Glutamatergic neuron (in vitro differentiated cells): ENCODE data around the gene KLHDC3. TPM values are rescaled to one million over a fixed set of nuclear protein-coding genes. Genes with fewer than 3 reads are reported as not detected.

Experiments used
- DNase-seq: peaks from one replicate; pipeline ENCODE4 v3.0.0; 2022
- H3K27ac Mint-ChIP-seq: one replicate; pipeline ENCODE4 v1.8.0; 2020; ENCODE audit warnings: mild to moderate bottlenecking, mixed read lengths, inconsistent platforms; ENCODE audit not compliant: unreplicated experiment
- H3K27me3 Mint-ChIP-seq: one replicate; pipeline ENCODE4 v1.8.0; 2020; ENCODE audit warnings: mild to moderate bottlenecking, moderate library complexity, mixed read lengths, inconsistent platforms; ENCODE audit not compliant: unreplicated experiment
- H3K36me3 Mint-ChIP-seq: one replicate; pipeline ENCODE4 v1.8.0; 2020; ENCODE audit warnings: mild to moderate bottlenecking, mixed read lengths, inconsistent platforms; ENCODE audit not compliant: unreplicated experiment
- H3K4me1 Mint-ChIP-seq: one replicate; pipeline ENCODE4 v1.8.0; 2020; ENCODE audit warnings: mild to moderate bottlenecking, low read depth, mixed read lengths, inconsistent platforms; ENCODE audit not compliant: unreplicated experiment
- H3K4me3 Mint-ChIP-seq: one replicate; pipeline ENCODE4 v1.8.0; 2020; ENCODE audit warnings: mild to moderate bottlenecking, mixed read lengths, inconsistent platforms; ENCODE audit not compliant: unreplicated experiment
- H3K9me3 Mint-ChIP-seq: one replicate; pipeline ENCODE4 v1.8.0; 2020; ENCODE audit warnings: mild to moderate bottlenecking, moderate library complexity, mixed read lengths, inconsistent platforms; ENCODE audit not compliant: unreplicated experiment
- total RNA-seq: library from RNA; stranded (reverse); fragmentation: NEBNext Ultra II Directional; extraction: Animal tissue kit (Norgen Biotek cat#: 25700); gene quantifications from one replicate; pipeline ENCODE4 v1.2.1, GENCODE V29; 2021; ENCODE audit not compliant: unreplicated experiment
- TF ChIP-seq, protein P1 (sequence below): fragments of 200-600 bp; sonication (generic); IDR thresholded peaks from one replicate; pipeline ENCODE4 v1.5.0; 2021; ENCODE audit not compliant: partially characterized antibody, unreplicated experiment

Gene KLHDC3
- total RNA-seq, 1 donor from 2014 or later, result 119 TPM

GRCh38 chr6:42981836-42982235, 32.2 kb upstream of the KLHDC3 start:
- Mint-ChIP-seq H3K27me3 (peaks cover 8% of the 10 kb centered on the region), H3K4me3 (no peak overlapping the region), H3K27ac (no peak overlapping the region), H3K36me3 (no peaks in the 10 kb centered on the region), H3K9me3 (peaks cover 13% of the 10 kb centered on the region), H3K4me1 (peaks cover 17% of the 10 kb centered on the region)
- no peak for DNase-seq
- TF ChIP-seq, protein P1, sequence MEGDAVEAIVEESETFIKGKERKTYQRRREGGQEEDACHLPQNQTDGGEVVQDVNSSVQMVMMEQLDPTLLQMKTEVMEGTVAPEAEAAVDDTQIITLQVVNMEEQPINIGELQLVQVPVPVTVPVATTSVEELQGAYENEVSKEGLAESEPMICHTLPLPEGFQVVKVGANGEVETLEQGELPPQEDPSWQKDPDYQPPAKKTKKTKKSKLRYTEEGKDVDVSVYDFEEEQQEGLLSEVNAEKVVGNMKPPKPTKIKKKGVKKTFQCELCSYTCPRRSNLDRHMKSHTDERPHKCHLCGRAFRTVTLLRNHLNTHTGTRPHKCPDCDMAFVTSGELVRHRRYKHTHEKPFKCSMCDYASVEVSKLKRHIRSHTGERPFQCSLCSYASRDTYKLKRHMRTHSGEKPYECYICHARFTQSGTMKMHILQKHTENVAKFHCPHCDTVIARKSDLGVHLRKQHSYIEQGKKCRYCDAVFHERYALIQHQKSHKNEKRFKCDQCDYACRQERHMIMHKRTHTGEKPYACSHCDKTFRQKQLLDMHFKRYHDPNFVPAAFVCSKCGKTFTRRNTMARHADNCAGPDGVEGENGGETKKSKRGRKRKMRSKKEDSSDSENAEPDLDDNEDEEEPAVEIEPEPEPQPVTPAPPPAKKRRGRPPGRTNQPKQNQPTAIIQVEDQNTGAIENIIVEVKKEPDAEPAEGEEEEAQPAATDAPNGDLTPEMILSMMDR, result no peak

GRCh38 chr6:42984001-42984923, 29.8 kb upstream of the KLHDC3 start, which contains the start of gene PPP2R5D:
Gene PPP2R5D, plus strand, starts transcription at chr6:42984570. Its CDS starts 108 bp downstream, at chr6:42984678.
- Mint-ChIP-seq H3K4me1 (peaks cover 17% of the 10 kb centered on the region), H3K9me3 (peaks cover 15% of the 10 kb centered on the region), H3K4me3 (peak within 1 kb of the TSS; percentile 85), H3K27ac (peak within 1 kb of the TSS; percentile 94), H3K36me3 (no peaks in the 10 kb centered on the region), H3K27me3 (peaks cover 8% of the 10 kb centered on the region)
- TF ChIP-seq, protein P1, result peak; percentile 8
- DNase-seq, result peak; percentile 94

- H3K27ac Mint-ChIP-seq, result peak overlapping the region; percentile 8
- peak overlapping the region; percentile 85 for H3K4me3 Mint-ChIP-seq
- H3K4me1 Mint-ChIP-seq, result peaks cover 13% of the 10 kb centered on the region
- no peaks in the 10 kb centered on the region for H3K36me3 Mint-ChIP-seq
- TF ChIP-seq, protein P1, result no peak
- peaks cover 11% of the 10 kb centered on the region for H3K9me3 Mint-ChIP-seq
- DNase-seq, result peak; percentile 28
- peaks cover 6% of the 10 kb centered on the region for H3K27me3 Mint-ChIP-seq
Observed at GRCh38 chr6:42984924-42985475, 29.0 kb upstream of the KLHDC3 start.

- H3K9me3 Mint-ChIP-seq, result peaks cover 11% of the 10 kb centered on the region
- no peak overlapping the region for H3K4me3 Mint-ChIP-seq
- H3K4me1 Mint-ChIP-seq, result peaks cover 13% of the 10 kb centered on the region
- no peak for DNase-seq
- TF ChIP-seq, protein P1, result no peak
- H3K27ac Mint-ChIP-seq, result no peak overlapping the region
- H3K27me3 Mint-ChIP-seq, result peaks cover 3% of the 10 kb centered on the region
- no peaks in the 10 kb centered on the region for H3K36me3 Mint-ChIP-seq
Observed at GRCh38 chr6:42987533-42988451, 26.3 kb upstream of the KLHDC3 start.
